ENCODE measurements around the gene ABCC5. TPM values are rescaled to one million over a fixed set of nuclear protein-coding genes. Genes with fewer than 3 reads are reported as not detected.
"Not testable (repeated sequence)": the region's sequence is repeated elsewhere in the genome, so short reads cannot be mapped to it uniquely, and the experiment has no call there.

The ABCC5 gene
- total RNA-seq, 1 donor from 2014 or later, result 67.5 TPM

DNA sequence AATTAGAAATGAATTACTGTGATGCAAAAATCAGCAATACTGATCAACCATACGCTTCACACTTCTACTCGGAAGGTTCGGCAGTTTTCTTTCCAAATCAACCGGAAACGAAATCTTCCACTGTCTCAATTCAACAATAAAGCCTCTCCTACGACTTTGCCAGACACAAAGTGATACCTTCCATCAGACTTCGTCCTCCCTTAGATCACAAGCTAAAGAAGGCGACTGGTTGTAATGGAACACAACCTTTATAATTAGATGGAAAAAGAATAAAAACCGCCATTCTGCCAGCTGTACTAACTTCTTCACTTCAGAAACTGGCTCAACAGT lies 133.6 kb downstream of the ABCC5 start:
- TF ChIP-seq POLR2A (IDR thresholded peaks at IDR 0.05) (no peak), POLR2AphosphoS5 (IDR thresholded peaks at IDR 0.05; ENCODE audit: insufficient read depth in 1 of 2, low read depth in 1 of 2) (no peak)
- TF ChIP-seq, protein P1, sequence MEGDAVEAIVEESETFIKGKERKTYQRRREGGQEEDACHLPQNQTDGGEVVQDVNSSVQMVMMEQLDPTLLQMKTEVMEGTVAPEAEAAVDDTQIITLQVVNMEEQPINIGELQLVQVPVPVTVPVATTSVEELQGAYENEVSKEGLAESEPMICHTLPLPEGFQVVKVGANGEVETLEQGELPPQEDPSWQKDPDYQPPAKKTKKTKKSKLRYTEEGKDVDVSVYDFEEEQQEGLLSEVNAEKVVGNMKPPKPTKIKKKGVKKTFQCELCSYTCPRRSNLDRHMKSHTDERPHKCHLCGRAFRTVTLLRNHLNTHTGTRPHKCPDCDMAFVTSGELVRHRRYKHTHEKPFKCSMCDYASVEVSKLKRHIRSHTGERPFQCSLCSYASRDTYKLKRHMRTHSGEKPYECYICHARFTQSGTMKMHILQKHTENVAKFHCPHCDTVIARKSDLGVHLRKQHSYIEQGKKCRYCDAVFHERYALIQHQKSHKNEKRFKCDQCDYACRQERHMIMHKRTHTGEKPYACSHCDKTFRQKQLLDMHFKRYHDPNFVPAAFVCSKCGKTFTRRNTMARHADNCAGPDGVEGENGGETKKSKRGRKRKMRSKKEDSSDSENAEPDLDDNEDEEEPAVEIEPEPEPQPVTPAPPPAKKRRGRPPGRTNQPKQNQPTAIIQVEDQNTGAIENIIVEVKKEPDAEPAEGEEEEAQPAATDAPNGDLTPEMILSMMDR (IDR thresholded peaks at IDR 0.05), result no peak
- intact Hi-C loops (cut with DNase I), result no loop called here

DNA sequence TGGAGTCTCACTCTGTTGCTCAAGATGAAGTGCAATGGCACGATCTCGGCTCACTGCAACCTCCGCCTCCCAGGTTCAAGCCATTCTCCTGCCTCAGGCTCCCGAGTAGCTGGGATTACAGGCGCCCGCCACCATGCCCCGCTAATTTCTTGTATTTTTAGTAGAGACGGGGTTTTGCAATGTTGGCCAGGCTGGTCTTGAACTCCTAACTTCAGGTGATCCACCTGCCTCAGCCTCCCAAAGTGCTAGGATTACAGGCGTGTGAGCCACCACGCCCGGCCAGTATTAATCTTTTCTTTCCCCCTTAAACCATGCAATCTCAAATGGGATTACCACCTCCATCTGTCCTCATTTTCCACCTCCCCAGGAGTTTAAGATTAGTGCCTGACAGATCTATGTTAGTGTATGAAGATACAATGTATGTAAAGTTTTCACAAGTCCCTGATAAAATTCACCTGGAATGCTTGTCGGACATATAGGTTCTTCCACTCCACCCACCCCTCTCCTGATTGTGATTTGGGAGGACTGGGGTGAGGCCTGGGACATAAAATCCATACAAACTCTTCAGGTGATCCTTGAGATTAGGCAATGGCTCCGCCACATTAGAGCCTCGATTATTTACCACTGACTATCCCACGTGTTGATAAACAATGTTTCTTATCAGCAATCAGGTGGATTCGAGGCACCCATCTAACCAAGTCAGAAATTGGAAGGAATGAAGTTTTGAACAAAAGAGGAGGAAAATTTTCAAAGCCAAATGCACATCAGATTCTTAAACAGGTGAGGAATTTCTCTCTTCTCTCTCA lies 134.2 kb downstream of the ABCC5 start:
- intact Hi-C loops (cut with DNase I), result no loop called here
- peaks cover 26% of the 10 kb centered on the region for H3K4me1 ChIP-seq
- H3K27me3 ChIP-seq, result no peaks in the 10 kb centered on the region
- H3K36me3 ChIP-seq, result no peaks in the 10 kb centered on the region
- H3K4me3 ChIP-seq, result peak overlapping the region; percentile 88 to 90
- no peak for DNase-seq (ENCODE audit: extremely low spot score in 2 of 2)
- TF ChIP-seq, protein P1 (IDR thresholded peaks at IDR 0.05), result no peak
- TF ChIP-seq POLR2AphosphoS5 (IDR thresholded peaks at IDR 0.05; ENCODE audit: insufficient read depth in 1 of 2, low read depth in 1 of 2) (no peak), POLR2A (IDR thresholded peaks at IDR 0.05) (no peak)
- H3K9me3 ChIP-seq, result no peaks in the 10 kb centered on the region
- no peak overlapping the region for H3K27ac ChIP-seq

More for the DNA sequence above, 133.6 kb downstream of the ABCC5 start:
- no peaks in the 10 kb centered on the region for H3K9me3 ChIP-seq
- H3K36me3 ChIP-seq, result no peaks in the 10 kb centered on the region
- peak overlapping the region; percentile 88 to 90 for H3K4me3 ChIP-seq
- peaks cover 26% of the 10 kb centered on the region for H3K4me1 ChIP-seq
- H3K27me3 ChIP-seq, result no peaks in the 10 kb centered on the region
- H3K27ac ChIP-seq, result peak overlapping the region; percentile 68
- no peak for DNase-seq (ENCODE audit: extremely low spot score in 2 of 2)

DNA sequence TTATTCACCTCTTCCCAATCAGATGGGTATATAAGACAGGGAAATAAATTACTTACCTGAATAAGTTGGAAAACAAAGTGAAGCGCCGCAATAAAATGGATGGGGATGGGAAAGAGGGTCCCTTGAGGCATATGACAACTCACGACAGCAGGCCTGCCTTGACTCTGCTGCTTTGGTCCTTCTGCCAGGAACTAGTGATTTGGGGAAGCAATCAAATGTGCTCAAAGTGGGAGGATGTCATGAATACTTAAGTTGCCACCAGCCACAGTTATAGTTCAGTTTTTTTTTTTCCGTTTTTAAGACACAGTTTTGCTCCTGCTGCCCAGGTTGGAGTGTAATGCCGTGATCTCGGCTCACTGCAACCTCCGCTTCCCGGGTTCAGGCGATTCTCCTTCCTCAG lies 137.6 kb downstream of the ABCC5 start:
- intact Hi-C loops (cut with DNase I), result no loop called here
- no peak for DNase-seq (ENCODE audit: extremely low spot score in 2 of 2)
- no peak overlapping the region for H3K27ac ChIP-seq
- H3K9me3 ChIP-seq, result no peaks in the 10 kb centered on the region
- H3K27me3 ChIP-seq, result no peaks in the 10 kb centered on the region
- H3K4me3 ChIP-seq, result no peak overlapping the region
- H3K36me3 ChIP-seq, result no peaks in the 10 kb centered on the region
- H3K4me1 ChIP-seq, result peaks cover 20% of the 10 kb centered on the region
- no peak for TF ChIP-seq POLR2AphosphoS5 (IDR thresholded peaks at IDR 0.05; ENCODE audit: insufficient read depth in 1 of 2, low read depth in 1 of 2)
- TF ChIP-seq, protein P1 (IDR thresholded peaks at IDR 0.05), result no peak
- TF ChIP-seq POLR2A (IDR thresholded peaks at IDR 0.05), result no peak

GRCh38 chr3:183879243-183879642 lies 138.4 kb downstream of the ABCC5 start:
- Histone ChIP-seq H3K36me3 (no peaks in the 10 kb centered on the region), H3K4me3 (no peak overlapping the region), H3K27me3 (no peaks in the 10 kb centered on the region), H3K9me3 (no peaks in the 10 kb centered on the region), H3K4me1 (peaks cover 19% of the 10 kb centered on the region), H3K27ac (no peak overlapping the region)
- no peak for TF ChIP-seq POLR2A (IDR thresholded peaks at IDR 0.05)
- TF ChIP-seq POLR2AphosphoS5 (IDR thresholded peaks at IDR 0.05; ENCODE audit: insufficient read depth in 1 of 2, low read depth in 1 of 2), result no peak
- TF ChIP-seq, protein P1 (IDR thresholded peaks at IDR 0.05), result no peak
- no peak for DNase-seq (ENCODE audit: extremely low spot score in 2 of 2)
- intact Hi-C loops (cut with DNase I), result no loop called here

GRCh38 chr3:183878071-183878470 lies 139.6 kb downstream of the ABCC5 start:
- H3K9me3 ChIP-seq, result no peaks in the 10 kb centered on the region
- DNase-seq (ENCODE audit: extremely low spot score in 2 of 2), result no peak
- no peaks in the 10 kb centered on the region for H3K27me3 ChIP-seq
- no peak overlapping the region for H3K4me3 ChIP-seq
- H3K4me1 ChIP-seq, result peaks cover 10% of the 10 kb centered on the region
- no peak overlapping the region for H3K27ac ChIP-seq
- no peaks in the 10 kb centered on the region for H3K36me3 ChIP-seq
- intact Hi-C loops (cut with DNase I), result no loop called here
- TF ChIP-seq POLR2A (IDR thresholded peaks at IDR 0.05), result no peak
- TF ChIP-seq POLR2AphosphoS5 (IDR thresholded peaks at IDR 0.05; ENCODE audit: insufficient read depth in 1 of 2, low read depth in 1 of 2), result no peak
- TF ChIP-seq, protein P1 (IDR thresholded peaks at IDR 0.05), result no peak

DNA sequence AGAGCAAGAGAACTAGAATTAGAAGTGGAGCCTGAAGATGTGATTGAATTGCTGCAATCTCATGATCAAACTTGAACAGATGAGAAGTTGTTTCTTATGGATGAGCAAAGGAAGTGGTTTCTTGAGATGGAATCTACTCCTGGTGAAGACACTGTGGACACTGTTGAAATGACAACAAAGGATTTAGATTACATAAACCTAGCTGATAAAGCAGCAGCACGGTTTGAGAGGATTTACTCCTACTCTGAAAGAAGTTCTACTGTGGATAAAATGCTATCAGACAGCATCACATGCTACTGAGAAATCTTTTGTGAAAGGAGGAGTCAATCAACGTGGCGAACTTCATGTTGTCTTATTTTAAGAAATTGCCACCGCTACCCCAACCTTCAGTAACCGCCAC lies 140.5 kb downstream of the ABCC5 start:
- intact Hi-C loops (cut with DNase I); H3K4me1 ChIP-seq; DNase-seq (ENCODE audit: extremely low spot score in 2 of 2); H3K9me3 ChIP-seq; H3K27me3 ChIP-seq; H3K27ac ChIP-seq; H3K36me3 ChIP-seq; H3K4me3 ChIP-seq: not testable (repeated sequence)

Data from vagina (tissue), 2 donors.